PC-3 (cell line): ENCODE results near the gene ERBB4.

Source experiments
- CTCF ChIP-seq: fragments of 300-600 bp; sonication (generic); conservative IDR thresholded peaks from 2 replicates; pipeline ENCODE4 v1.5.1; 2017; ENCODE audit warnings: antibody characterized with exemption, low read depth, mild to moderate bottlenecking, low read length
- EZH2 ChIP-seq: fragments of 300-600 bp; sonication (generic); IDR thresholded peaks from one replicate; pipeline ENCODE4 v1.6.1; 2017; ENCODE audit warnings: antibody characterized with exemption, mild to moderate bottlenecking, low read length; ENCODE audit not compliant: unreplicated experiment
- EZH2phosphoT487 ChIP-seq: fragments of 300-600 bp; sonication (generic); IDR thresholded peaks from 2 replicates; pipeline ENCODE4 v1.6.1; 2018; ENCODE audit warnings: mild to moderate bottlenecking, antibody characterized with exemption, low read length, borderline replicate concordance

GRCh38 chr2:211631503-211631902, 907.1 kb downstream of the ERBB4 start:
- TF ChIP-seq CTCF (no peak), EZH2phosphoT487 (no peak), EZH2 (no peak)
